Measurements from ENCODE around the gene FXYD3.

DNA sequence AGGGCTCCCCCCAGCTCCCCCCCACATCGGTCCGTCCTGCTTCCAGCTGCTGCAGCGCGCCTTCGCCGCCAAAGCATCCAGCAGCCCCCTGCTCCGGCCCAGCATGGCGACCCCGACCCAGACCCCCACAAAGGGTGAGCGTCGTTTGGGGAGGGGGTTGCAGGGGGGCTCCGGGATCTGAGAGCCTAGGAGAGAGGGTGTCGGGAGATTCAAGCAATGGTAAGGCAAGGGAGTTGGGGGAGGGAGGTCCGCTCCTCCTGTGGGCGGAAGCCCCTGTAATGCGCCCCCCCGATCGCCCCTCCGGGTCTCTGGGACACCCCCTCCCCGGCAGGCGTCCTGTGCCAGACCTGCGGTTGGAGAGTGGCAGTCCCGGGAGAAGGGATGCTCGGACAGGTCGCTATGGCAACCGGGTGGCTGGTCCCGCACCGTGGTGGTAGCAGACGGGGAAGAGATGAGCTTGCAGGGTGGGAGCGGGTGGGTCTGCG, 27.6 kb downstream of the FXYD3 start, which contains the start of gene FXYD7:
- TF ChIP-seq CTCF (IDR thresholded peaks at IDR 0.05 in 2 of 3, conservative IDR thresholded peaks at IDR 0.05 in 1 of 3; ENCODE audit: borderline replicate concordance in 1 of 3, insufficient read depth in 1 of 3, low read depth in 2 of 3, low read length in 2 of 3) = no peak
- no peak for TF ChIP-seq EZH2 (IDR thresholded peaks at IDR 0.05)
- TF ChIP-seq POLR2AphosphoS5 (IDR thresholded peaks at IDR 0.05; ENCODE audit: low read depth, low read length) = no peak
- TF ChIP-seq POLR2A (IDR thresholded peaks at IDR 0.05; ENCODE audit: borderline replicate concordance, extremely low read depth, insufficient read depth, insufficient read length) = no peak
- TF ChIP-seq YY1 (IDR thresholded peaks at IDR 0.05; ENCODE audit: extremely low read depth, insufficient replicate concordance, low read depth, low read length) = no peak
- TF ChIP-seq CBX3 (IDR thresholded peaks at IDR 0.05; ENCODE audit: low read depth) = no peak
- TF ChIP-seq MAX (IDR thresholded peaks at IDR 0.05) = no peak
- no peak for TF ChIP-seq TCF7L2 (IDR thresholded peaks at IDR 0.05; ENCODE audit: borderline replicate concordance, extremely low read depth, insufficient read depth, insufficient read length)
- TF ChIP-seq, protein P1, sequence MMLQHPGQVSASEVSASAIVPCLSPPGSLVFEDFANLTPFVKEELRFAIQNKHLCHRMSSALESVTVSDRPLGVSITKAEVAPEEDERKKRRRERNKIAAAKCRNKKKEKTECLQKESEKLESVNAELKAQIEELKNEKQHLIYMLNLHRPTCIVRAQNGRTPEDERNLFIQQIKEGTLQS (IDR thresholded peaks at IDR 0.05) = no peak

Data from HCT116 (cell line).